GM12878 (cell line): ENCODE results near the gene POLR1H. TPM values are rescaled to one million over a fixed set of nuclear protein-coding genes. Genes with fewer than 3 reads are reported as not detected.

Source experiments
- ATAC-seq: fragments of 200-7000 bp; cut with Tn5 transposase; 3 replicates; pipeline ENCODE4 v1.9.1; 2020; ENCODE audit warnings: mild to moderate bottlenecking, moderate library complexity
- BruUV-seq: library from RNA; stranded (reverse); fragments of 400-500 nt; replicated peaks from 2 replicates; lab custom pipeline; 2021; lab: Mats Ljungman, UMichigan
- CTCF ChIA-PET: fragments of 300-600 bp; sonication (Branson Sonifier 250); formaldehyde crosslinking; extraction: SDS; loops from one replicate; lab custom pipeline; 2021; ENCODE audit warnings: inconsistent platforms; lab: Yijun Ruan, JAX
- POLR2A ChIA-PET: fragments of 350-600 bp; formaldehyde crosslinking; extraction: SDS; loops from one replicate; lab custom pipeline; 2021; ENCODE audit warnings: inconsistent platforms; lab: Charles Lee
- RAD21 ChIA-PET: fragments of 300-600 bp; sonication (Branson Sonifier 250); formaldehyde crosslinking; loops from one replicate; lab custom pipeline; 2023; ENCODE audit warnings: antibody characterized with exemption; ENCODE audit not compliant: unreplicated experiment; lab: Charles Lee
- SMC1A ChIA-PET: fragments of 300-600 bp; sonication (Branson Sonifier 250); formaldehyde crosslinking; loops from one replicate; lab custom pipeline; 2023; ENCODE audit not compliant: unreplicated experiment, uncharacterized antibody; lab: Charles Lee
- DNase-seq: peaks from one replicate; pipeline ENCODE4 v3.0.0-alpha.2; 2011; ENCODE audit warnings: low read depth, low spot score
- FAIRE-seq: peaks from 3 replicates; lab custom pipeline; 2011; peaks lifted over from hg19 to GRCh38; lab: Jason Lieb, UNC
- H2AFZ ChIP-seq: 2 replicates; pipeline ENCODE4 v1.6.0; 2011; ENCODE audit warnings: low read depth, low read length, control low read depth; ENCODE audit not compliant: control insufficient read depth
- H3K27ac ChIP-seq: 2 replicates; pipeline ENCODE4 v1.5.1; 2011; ENCODE audit warnings: control low read depth; ENCODE audit not compliant: control insufficient read depth, insufficient read depth
- H3K27me3 ChIP-seq, 2 experiments: replicated peaks in 1 of 2; 2 replicates each; pipeline versions ENCODE4 v1.6.0 to v1.6.1; 2011; ENCODE audit warnings: low read length in 1 of 2; ENCODE audit not compliant: control insufficient read depth in 2 of 2, insufficient read depth in 2 of 2
- H3K36me3 ChIP-seq, 2 experiments: 2 replicates each; pipeline ENCODE4 v1.5.1; 2011; ENCODE audit warnings: low read length in 1 of 2; ENCODE audit not compliant: control insufficient read depth in 2 of 2, insufficient read depth in 2 of 2
- H3K4me1 ChIP-seq: 2 replicates; pipeline ENCODE4 v1.6.1; 2011; ENCODE audit warnings: mild to moderate bottlenecking, low read length, moderate library complexity, mixed read lengths; ENCODE audit not compliant: control insufficient read depth, insufficient read depth
- H3K4me2 ChIP-seq: 2 replicates; pipeline ENCODE4 v1.6.0; 2011; ENCODE audit warnings: control low read depth; ENCODE audit not compliant: control insufficient read depth, insufficient read depth
- H3K4me3 ChIP-seq: fragments of 200-600 bp; sonication (generic); 2 replicates; pipeline ENCODE4 v1.5.1; 2016
- H3K79me2 ChIP-seq: 2 replicates; pipeline ENCODE4 v1.6.0; 2011; ENCODE audit warnings: low read length; ENCODE audit not compliant: control insufficient read depth, insufficient read depth
- H3K9ac ChIP-seq: 2 replicates; pipeline ENCODE4 v1.8.0; 2011; ENCODE audit warnings: low read length, control low read depth, mixed read lengths; ENCODE audit not compliant: control insufficient read depth, insufficient read depth
- H3K9me3 ChIP-seq: replicated peaks from 3 replicates; pipeline ENCODE4 v1.5.1; 2011; ENCODE audit warnings: mild to moderate bottlenecking, low read length; ENCODE audit not compliant: control insufficient read depth, insufficient read depth
- H4K20me1 ChIP-seq: 2 replicates; pipeline ENCODE4 v1.6.0; 2011; ENCODE audit not compliant: control insufficient read depth, insufficient read depth
- BCL11A ChIP-seq: IDR thresholded peaks from 2 replicates; pipeline ENCODE4 v1.6.1; 2011; ENCODE audit warnings: low read depth, low read length
- CBX3 ChIP-seq: fragments of 200-600 bp; sonication (generic); IDR thresholded peaks from 2 replicates; pipeline ENCODE4 v1.6.1; 2016; ENCODE audit warnings: low read depth, borderline replicate concordance
- CHD1 ChIP-seq: IDR thresholded peaks from 2 replicates; pipeline ENCODE4 v1.6.1; 2012; ENCODE audit warnings: low read depth, low read length, improper control_type of control experiment
- CREB1 ChIP-seq: IDR thresholded peaks from 2 replicates; pipeline ENCODE4 v1.6.1; 2012; ENCODE audit warnings: low read depth, mild to moderate bottlenecking, inconsistent platforms
- IKZF2 ChIP-seq, 2 experiments: fragments of 450-650 bp; IDR thresholded peaks; 2 replicates each; pipeline ENCODE4 v1.6.1; 2017; ENCODE audit warnings: mild to moderate bottlenecking in 2 of 2, moderate library complexity in 2 of 2
- JUNB ChIP-seq: IDR thresholded peaks from 2 replicates; pipeline ENCODE4 v1.6.1; 2016; ENCODE audit warnings: antibody characterized with exemption, mild to moderate bottlenecking
- NBN ChIP-seq: fragments of 450-650 bp; IDR thresholded peaks from 2 replicates; pipeline ENCODE4 v1.6.1; 2016
- NFXL1 ChIP-seq: fragments of 450-650 bp; IDR thresholded peaks from 2 replicates; pipeline ENCODE4 v1.6.1; 2017; ENCODE audit warnings: antibody characterized with exemption, mild to moderate bottlenecking, borderline replicate concordance
- PBX3 ChIP-seq: IDR thresholded peaks from 2 replicates; pipeline ENCODE4 v1.6.1; 2011; ENCODE audit warnings: mild to moderate bottlenecking, low read depth, low read length, moderate library complexity; ENCODE audit not compliant: insufficient replicate concordance
- PKNOX1 ChIP-seq: fragments of 450-650 bp; IDR thresholded peaks from 2 replicates; pipeline ENCODE4 v1.6.1; 2016; ENCODE audit warnings: mild to moderate bottlenecking
- RBBP5 ChIP-seq: fragments of 200-600 bp; sonication (generic); conservative IDR thresholded peaks from 2 replicates; pipeline ENCODE4 v1.6.1; 2016
- RCOR1 ChIP-seq: conservative IDR thresholded peaks from 2 replicates; pipeline ENCODE4 v1.6.1; 2012; ENCODE audit warnings: low read depth, low read length, improper control_type of control experiment
- RELA ChIP-seq: fragments of 450-650 bp; IDR thresholded peaks from 2 replicates; pipeline ENCODE4 v1.8.0; 2014; ENCODE audit warnings: borderline replicate concordance; ENCODE audit not compliant: partially characterized antibody
- SREBF1 ChIP-seq: IDR thresholded peaks from 2 replicates; pipeline ENCODE4 v1.6.1; 2012; ENCODE audit warnings: mild to moderate bottlenecking, low read length
- STAT3 ChIP-seq: IDR thresholded peaks from 2 replicates; pipeline ENCODE4 v1.6.1; 2011; ENCODE audit warnings: low read depth, low read length, improper control_type of control experiment
- SUZ12 ChIP-seq: fragments of 200-600 bp; sonication (generic); IDR thresholded peaks from one replicate; pipeline ENCODE4 v1.6.1; 2018; ENCODE audit warnings: antibody characterized with exemption, mild to moderate bottlenecking; ENCODE audit not compliant: unreplicated experiment
- TBL1XR1 ChIP-seq: IDR thresholded peaks from 2 replicates; pipeline ENCODE4 v1.6.1; 2012; ENCODE audit warnings: low read depth, low read length, improper control_type of control experiment
- ZBTB40 ChIP-seq: fragments of 450-650 bp; IDR thresholded peaks from 2 replicates; pipeline ENCODE4 v1.6.1; 2016; ENCODE audit warnings: mild to moderate bottlenecking, moderate library complexity, borderline replicate concordance
- WGBS: methylation state at CpG from one replicate; pipeline ENCODE4 v1.1.6; 2016; ENCODE audit warnings: low lambda C conversion rate; ENCODE audit not compliant: insufficient replicate concordance, insufficient coverage; ENCODE audit errors: missing lambda C conversion rate; 5-methylcytosine and 5-hydroxymethylcytosine counted together
- in situ Hi-C: fragments of 300-500 bp; cut with MboI; formaldehyde crosslinking; loops from 9 replicates; pipeline ENCODE4 v1.14.3; 2018; ENCODE audit warnings: mixed read lengths
- intact Hi-C: fragments of 100-400 bp; cut with micrococcal nuclease; formaldehyde crosslinking; loops from one replicate; pipeline ENCODE4 v1.14.2; 2022; ENCODE audit not compliant: unreplicated experiment
- polyA plus RNA-seq, 11 experiments: library from polyadenylated mRNA; depleted of rRNA in 4 of 11; unstranded in 6 of 11; stranded (reverse) in 5 of 11; fragments of >200 nt; fragmentation: Nextera tagmentation in 4 of 11; fragmentation: Illumina TruSeq in 1 of 11; extraction: Ambion mirVana in 4 of 11; extraction: Trizol in 1 of 11; gene quantifications; 1 replicate in 1 of 11; 2 replicates in 10 of 11; pipeline versions ENCODE4 v1.2.1 to v1.2.3, GENCODE V29; 2011 to 2016; ENCODE audit warnings: inconsistent platforms in 2 of 11, missing spikeins in 2 of 11, low read depth in 1 of 11
- total RNA-seq, 4 experiments: library from RNA; depleted of rRNA in 3 of 4; stranded (reverse); fragments of >200 nt in 3 of 4; fragmentation: Illumina TruSeq in 1 of 4; extraction: Trizol in 1 of 4; gene quantifications; 2 replicates each; pipeline versions ENCODE4 v1.2.1 to v1.2.3, GENCODE V29; 2013 to 2021

POLR1H gene
- total and polyA plus RNA-seq, 10 of the 15 experiments (the other 5 are each of a cell fraction or from before 2014, with no cell fraction given) = 50.6 to 160 (median 77.7) TPM

- no peak for DNase-seq
- Histone ChIP-seq H3K4me2 (no peak overlapping the region), H3K9me3 (no peaks in the 10 kb centered on the region), H3K9ac (no peak overlapping the region), H3K27ac (no peak overlapping the region), H3K36me3 (no peaks in the 10 kb centered on the region), H3K4me1 (no peaks in the 10 kb centered on the region), H4K20me1 (no peaks in the 10 kb centered on the region), H3K79me2 (peaks cover 8% of the 10 kb centered on the region), H3K4me3 (no peak overlapping the region), H3K27me3 (peaks cover 4 to 17% of the 10 kb centered on the region in 2 experiments), H2AFZ (no peak overlapping the region)
- ATAC-seq = no peak
- CTCF ChIA-PET = interaction anchor here (1.2 to 2.3 kb wide), 2 partner anchors 32 to 60 kb away, joined by 4 to 9 read pairs; no protein-coding TSS in a partner anchor
- 51% methylated on average over 41 of the region's 68 CpGs for WGBS
- intact Hi-C loops = no loop called here
- in situ Hi-C loops = no loop called here
- RAD21 ChIA-PET = interaction anchor here (1.0 kb wide), 1 partner anchor 60 kb away, joined by 3 read pairs; no protein-coding TSS in a partner anchor
- FAIRE-seq = no peak
- SMC1A ChIA-PET = no interaction called here
- POLR2A ChIA-PET = no interaction called here
- TF ChIP-seq IKZF2 (IDR thresholded peaks at IDR 0.05) (no peak), NBN (no peak), TBL1XR1 (no peak), STAT3 (no peak), CREB1 (no peak), PBX3 (no peak), CBX3 (no peak), SREBF1 (no peak), ZBTB40 (no peak), RCOR1 (no peak), BCL11A (no peak), PKNOX1 (no peak), CHD1 (no peak), JUNB (no peak), NFXL1 (no peak), RELA (no peak), RBBP5 (no peak), SUZ12 (no peak)
- BruUV-seq = no TSS peak
These were observed 10.2 kb downstream of the POLR1H start for GRCh38 chr6:30071081-30071818.
